Activated T-helper 1 cell treated with anti-CD3 and anti-CD28 coated beads, Interleukin-2, amount 50 U/mL, for 16 hours (primary cell): ENCODE data around the gene NOX5.
"Not testable (repeated sequence)": the region's sequence is repeated elsewhere in the genome, so short reads cannot be mapped to it uniquely, and the experiment has no call there.

Experiments used
- DNase-seq, 2 donors: peaks; one replicate each; pipeline ENCODE4 v3.0.0-alpha.2; 2020; ENCODE audit warnings: low read depth in 1 of 2, low spot score in 1 of 2

The NOX5 gene

GRCh38 chr15:69049976-69050375 is 35.5 kb downstream of the NOX5 start:
- no peak for DNase-seq

DNA sequence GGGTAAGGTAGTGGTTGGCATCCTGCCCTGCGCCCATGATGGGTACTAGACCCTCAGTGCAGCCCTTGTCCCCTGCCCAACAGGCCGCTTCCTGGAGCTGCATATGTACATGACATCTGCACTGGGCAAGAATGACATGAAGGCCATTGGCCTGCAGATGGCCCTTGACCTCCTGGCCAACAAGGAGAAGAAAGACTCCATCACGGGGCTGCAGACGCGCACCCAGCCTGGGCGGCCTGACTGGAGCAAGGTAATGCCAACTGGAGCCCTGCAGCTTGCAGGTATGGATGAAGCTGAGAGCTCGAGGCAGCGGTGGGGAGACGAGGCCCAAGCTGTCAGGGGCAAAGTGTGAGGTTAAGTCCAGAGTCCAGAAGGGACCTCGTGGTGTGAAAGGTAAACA is 40.8 kb downstream of the NOX5 start:
- DNase-seq = no peak

DNA sequence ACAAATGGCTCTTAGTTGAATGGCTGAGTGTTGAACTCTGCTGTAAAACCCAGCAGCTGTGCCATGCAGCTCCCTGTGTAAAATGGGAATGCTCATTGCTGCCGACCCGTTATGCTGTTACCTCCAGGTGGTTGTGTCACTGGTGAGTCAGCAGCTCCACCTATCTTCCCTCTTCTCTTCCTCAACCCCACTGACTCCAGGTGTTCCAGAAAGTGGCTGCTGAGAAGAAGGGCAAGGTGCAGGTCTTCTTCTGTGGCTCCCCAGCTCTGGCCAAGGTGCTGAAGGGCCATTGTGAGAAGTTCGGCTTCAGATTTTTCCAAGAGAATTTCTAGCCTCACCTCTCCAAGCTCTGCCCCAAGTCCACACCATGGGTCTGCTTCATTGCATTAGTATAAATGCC is 41.9 kb downstream of the NOX5 start:
- no peak for DNase-seq

GRCh38 chr15:69058830-69059556 is 44.5 kb downstream of the NOX5 start:
- peak; percentile 42 to 68 for DNase-seq

DNA sequence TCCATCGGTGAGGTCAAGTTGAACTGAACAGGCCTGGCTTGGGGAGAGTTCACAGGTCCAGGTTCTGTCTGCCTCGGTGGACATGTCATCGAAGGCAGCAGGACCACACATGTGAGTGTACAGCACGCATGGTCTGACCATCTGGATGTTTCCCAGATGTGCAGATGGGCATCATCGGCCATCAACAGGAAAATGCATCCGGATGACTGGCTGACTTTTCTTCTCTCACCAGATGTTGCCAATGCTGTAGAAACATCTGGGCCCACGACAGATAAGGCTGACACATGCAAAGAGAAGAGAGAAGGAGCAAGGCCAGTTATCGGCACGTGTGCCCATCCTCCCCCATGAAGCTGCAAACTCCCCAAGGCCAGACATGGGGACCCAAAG is 45.1 kb downstream of the NOX5 start:
- no peak for DNase-seq

DNA sequence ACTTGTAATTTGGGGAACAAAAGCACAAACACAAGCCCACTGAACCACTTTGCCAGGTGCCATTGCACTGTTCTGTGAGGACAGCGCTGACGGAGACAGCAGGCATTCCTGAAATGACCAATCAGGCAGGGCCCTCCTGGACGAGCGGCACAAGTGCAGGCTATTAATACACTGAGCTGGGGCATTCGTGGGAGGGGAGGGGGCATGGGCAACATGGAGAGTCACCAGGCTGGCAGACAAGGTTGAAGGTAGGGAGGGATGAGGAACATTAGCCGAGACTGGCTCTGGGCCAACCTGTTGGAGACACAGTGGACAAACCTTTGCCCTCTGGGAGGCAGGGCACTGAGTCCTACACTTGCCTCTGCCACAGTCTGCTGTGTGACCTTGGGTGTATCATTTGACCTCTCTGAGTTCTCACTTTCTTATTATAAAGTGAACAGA is 45.6 kb downstream of the NOX5 start:
- DNase-seq = no peak

GRCh38 chr15:69060744-69061143 is 46.2 kb downstream of the NOX5 start:
- no peak for DNase-seq

- DNase-seq = no peak
Measured at GRCh38 chr15:69061414-69061842, 46.9 kb downstream of the NOX5 start.

- DNase-seq = no peak
Measured at GRCh38 chr15:69064649-69065048, 50.2 kb downstream of the NOX5 start.

DNA sequence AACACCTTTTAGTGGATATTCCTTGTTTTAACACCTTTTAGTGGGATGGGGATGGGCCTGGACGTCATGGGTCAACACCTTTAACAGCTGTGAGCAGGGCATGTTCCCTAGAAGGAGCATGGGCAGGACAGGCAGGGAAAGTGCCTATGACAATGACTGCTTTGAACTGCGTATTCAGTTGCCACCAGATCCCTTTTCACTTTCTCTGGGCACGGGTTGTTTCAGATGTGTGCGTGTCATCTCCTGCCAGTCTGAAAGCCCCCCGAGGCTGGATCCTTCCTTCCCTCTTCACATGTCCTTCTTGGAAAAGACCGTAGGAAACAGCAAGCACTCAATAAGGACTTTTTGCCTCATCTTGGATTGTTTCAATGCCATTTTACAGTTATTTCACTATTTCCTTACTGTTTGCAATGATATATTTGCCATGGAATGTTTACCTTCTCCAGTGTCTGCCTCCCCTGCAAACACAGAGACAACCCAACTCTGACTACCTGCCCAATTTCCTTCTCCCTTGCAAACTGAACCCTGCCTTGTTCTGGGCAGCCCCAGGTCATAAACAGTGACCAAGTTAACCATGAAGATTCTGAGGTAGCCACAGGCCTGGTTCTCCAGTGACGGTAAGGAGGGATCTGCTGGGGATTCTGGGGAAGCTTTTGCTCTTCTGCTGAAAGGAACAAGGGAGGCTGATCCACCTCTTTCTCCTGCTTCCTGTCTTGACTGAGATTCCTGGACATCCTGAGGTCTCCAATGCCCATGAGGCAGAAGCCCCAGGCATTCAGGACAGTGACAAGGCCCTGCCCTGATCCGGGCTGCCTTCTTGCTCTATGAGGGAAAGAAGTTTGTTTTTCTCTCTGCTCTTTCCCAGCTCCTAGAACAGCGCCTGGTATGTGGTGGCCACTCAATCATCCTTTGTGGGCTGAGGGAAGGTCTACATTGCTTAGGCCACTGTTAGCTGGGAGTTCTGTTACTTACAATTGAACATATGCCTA is 51.8 kb downstream of the NOX5 start:
- no peak for DNase-seq

DNA sequence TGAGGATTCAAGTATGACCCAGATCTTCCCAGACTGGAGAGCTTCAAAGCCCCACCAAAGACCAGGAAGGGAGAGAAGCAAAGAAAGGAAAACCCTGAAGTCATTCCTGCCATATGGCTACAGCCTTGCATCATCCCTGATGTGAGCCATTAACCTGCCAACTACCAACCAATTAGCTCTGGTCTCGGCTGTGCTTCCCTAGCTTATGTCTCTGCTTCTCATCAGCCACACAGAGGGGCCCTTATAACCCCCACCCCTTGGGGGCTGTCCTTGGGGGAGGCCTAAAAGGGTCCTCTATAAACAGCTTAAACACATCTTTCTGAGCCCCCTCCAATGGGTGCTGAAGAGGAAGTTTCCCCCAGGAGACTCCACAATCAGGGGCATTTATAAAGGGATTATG is 52.8 kb downstream of the NOX5 start:
- DNase-seq = no peak

DNA sequence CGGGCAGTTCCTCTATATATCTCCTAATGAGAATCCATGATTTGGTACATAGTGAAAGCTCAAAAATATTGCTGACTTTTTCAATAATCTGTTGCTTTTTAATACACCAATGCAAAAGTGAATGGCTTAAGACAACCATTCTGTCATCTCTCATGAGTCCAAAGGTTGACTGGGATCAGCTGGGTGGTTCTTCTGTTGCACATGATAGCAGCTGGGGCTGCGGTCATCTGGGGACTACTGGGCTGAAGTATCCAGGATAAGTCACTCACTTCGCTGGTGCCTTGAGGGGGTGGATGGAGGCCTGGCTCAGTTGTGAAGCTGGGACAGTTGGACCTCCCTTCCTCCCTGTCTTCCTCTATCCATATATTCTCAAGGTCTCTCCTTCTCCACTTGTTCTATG is 53.7 kb downstream of the NOX5 start:
- no peak for DNase-seq

- not testable (repeated sequence) for DNase-seq
Measured at GRCh38 chr15:69069290-69069689, 54.8 kb downstream of the NOX5 start.

GRCh38 chr15:69069996-69070395 is 55.5 kb downstream of the NOX5 start:
- no peak for DNase-seq

DNA sequence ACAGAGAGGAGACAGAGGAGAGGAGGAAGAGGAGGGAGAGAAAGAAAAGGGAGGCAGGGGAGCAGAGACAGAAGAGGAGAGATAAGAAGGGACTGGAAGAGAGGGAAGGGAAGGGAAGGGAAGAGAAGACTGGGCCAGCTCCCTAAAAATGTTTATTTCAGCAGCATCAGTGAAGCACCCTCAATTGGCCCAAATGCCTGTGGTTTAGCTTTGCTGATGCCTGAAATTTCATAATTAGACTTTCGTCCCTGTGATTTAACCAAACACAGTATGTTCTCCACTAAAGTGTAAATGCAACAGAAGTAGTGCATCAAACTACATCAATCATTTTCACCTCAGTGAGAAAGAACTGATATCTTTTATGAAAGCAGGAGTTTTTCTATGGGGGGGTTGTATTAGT is 55.9 kb downstream of the NOX5 start:
- no peak for DNase-seq

DNA sequence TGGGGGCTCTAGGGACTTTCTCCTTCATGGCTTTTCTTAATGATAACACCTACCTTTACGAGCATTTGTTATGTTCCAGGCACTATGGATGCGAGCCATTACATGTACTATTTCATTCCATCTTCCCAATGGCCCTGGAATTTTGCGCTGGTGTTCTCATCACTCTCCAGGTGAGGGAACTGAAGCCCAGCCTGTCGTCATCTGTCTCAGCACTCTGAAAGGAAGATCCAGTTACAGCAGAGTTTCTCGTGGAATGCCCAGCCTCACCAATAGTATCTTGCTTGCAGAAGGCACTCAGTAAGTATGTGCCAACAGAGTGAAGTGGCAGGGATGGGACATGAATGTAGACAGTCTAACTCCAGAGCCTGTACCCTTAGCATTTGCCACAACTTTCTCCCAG is 56.8 kb downstream of the NOX5 start:
- DNase-seq = no peak

- DNase-seq = no peak
Measured at GRCh38 chr15:69072906-69073305, 58.4 kb downstream of the NOX5 start.

DNA sequence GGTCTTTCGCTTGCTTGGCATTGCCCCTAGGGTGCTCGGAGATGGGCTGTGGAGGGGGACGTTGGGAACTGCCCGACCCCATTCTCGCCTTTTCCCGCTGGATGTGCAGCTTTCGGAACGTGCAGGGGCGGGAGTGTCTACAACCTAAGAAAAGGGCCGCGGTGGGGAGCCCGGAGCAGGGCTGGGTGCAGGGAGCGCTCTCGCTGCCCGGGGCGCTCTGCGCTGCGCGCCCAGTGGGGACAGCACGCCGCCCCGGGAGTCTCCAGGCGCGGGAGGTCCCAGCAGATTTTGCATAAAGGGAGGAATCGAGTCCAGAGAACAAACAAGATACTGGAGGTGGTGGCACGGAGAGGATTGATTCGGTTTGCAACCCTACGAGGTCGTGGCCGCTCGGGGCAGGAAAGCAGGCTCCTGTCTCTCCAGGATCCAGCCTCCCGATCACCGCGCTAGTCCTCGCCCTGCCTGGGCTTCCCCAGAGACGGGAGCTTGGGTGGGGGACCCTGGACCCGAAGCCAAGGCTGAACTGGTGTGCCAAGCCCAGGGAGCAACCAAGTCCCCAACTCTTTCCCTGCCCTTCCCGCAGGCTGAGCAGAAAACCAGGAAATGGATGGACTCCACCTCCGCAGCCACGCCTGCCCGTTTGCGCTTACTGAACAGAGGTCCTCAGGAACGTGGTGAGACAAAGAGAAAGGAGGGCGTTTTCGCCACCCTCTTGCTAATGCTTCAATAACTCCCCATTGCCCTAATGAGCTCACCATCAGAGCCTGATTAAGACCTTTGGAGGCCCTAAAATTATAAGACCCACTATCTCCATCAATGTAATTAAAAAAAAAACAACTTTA is 59.7 kb downstream of the NOX5 start:
- no peak for DNase-seq

- no peak for DNase-seq
Measured at GRCh38 chr15:69074843-69075224, 60.3 kb downstream of the NOX5 start.

DNA sequence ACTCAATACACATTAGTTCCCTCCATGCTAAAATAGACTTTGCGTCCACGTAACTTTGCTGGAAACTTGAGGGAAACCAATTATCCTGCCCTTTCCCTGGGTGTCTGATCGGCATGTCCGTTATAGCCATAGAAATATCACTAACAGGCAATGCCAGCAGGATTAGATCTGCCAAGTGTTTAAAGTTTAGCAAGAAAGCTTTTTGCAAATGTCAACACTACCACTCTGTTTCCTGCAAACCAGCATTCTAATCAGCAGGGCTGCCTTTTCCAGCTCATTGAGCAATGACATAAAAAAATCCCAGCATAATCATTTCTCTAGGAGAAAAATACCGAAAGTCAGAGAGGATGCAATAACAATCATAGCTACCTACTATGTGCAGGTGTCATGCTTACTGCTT is 60.9 kb downstream of the NOX5 start:
- DNase-seq = no peak

DNA sequence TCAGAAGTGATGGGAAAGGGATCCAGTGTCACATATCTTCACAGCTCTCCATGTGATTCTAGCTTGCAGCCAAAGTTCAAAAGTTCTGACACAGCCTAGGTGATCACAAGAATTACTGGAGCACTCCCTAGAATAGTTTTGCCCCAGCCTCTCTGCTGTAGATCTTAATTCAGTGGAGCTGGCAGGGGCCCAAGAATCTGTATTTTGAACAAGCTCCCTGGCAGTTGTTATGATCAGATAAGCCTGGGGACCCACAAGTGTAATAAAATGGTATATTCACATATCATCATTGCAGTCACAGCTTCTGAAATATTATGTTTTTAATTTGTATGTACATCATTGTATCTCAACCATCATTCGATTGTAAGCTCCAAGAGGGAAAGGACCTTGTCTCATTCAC is 62.3 kb downstream of the NOX5 start:
- DNase-seq = no peak
